Left ventricle myocardium inferior (tissue), 1 donor: ENCODE results near the gene SEPTIN10. TPM values are rescaled to one million over a fixed set of nuclear protein-coding genes. Genes with fewer than 3 reads are reported as not detected.

ENCODE experiments used
- DNase-seq: peaks from one replicate; pipeline ENCODE4 v3.0.0-alpha.2; 2020
- H3K27ac ChIP-seq: fragments of 200-600 bp; replicated peaks from 2 replicates; pipeline ENCODE4 v1.8.0; 2021
- H3K27me3 ChIP-seq: fragments of 200-600 bp; 2 replicates; pipeline ENCODE4 v1.8.0; 2021; ENCODE audit warnings: low read depth
- H3K36me3 ChIP-seq: fragments of 200-600 bp; 2 replicates; pipeline ENCODE4 v1.8.0; 2021
- H3K4me1 ChIP-seq: fragments of 200-600 bp; 2 replicates; pipeline ENCODE4 v1.8.0; 2021
- H3K4me3 ChIP-seq: fragments of 200-600 bp; 2 replicates; pipeline ENCODE4 v1.8.0; 2021; ENCODE audit warnings: mild to moderate bottlenecking, moderate library complexity
- H3K9me3 ChIP-seq: fragments of 200-600 bp; replicated peaks from 2 replicates; pipeline ENCODE4 v1.8.0; 2021
- CTCF ChIP-seq: fragments of 200-600 bp; IDR thresholded peaks from 2 replicates; pipeline ENCODE4 v1.8.0; 2021; ENCODE audit warnings: antibody characterized with exemption, mild to moderate bottlenecking, borderline replicate concordance
- intact Hi-C: fragments of 100-400 bp; cut with micrococcal nuclease; formaldehyde crosslinking; loops from one replicate; pipeline ENCODE4 v1.11.0; 2022
- total RNA-seq: library from RNA; stranded (reverse); fragmentation: NEBNext Ultra II Directional; extraction: Animal tissue kit (Norgen Biotek cat#: 25700); gene quantifications from one replicate; pipeline ENCODE4 v1.2.1, GENCODE V29; 2021
- donor health status: DM: no; HTN: yes; CAD: no; lungs with severe emphysema.

SEPTIN10 gene
- total RNA-seq, 1 donor from 2014 or later: 55.4 TPM

DNA sequence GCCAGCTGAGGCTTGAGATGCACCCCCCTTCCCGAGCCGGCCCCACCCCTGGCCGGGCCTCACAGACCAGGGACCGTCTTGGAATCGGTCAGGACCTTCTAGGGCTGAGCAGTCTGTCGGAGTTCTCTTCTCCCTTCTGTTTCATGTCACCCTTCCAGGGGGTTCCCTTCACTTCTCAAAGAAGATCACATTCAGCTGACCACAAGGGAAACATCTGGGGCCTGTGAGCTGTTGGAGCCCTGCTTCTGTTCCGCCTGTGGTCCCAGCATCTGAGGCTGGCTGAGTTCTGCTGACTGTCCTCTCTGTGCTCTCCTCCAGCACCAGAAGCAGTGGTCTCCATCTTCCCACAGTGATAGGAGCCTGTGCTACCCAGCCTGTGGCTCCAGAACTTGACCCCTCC lies 106.5 kb downstream of the SEPTIN10 start:
- intact Hi-C loops: no loop called here
- no peak for TF ChIP-seq CTCF
- Histone ChIP-seq H3K27ac (no peak overlapping the region), H3K36me3 (peaks cover 3% of the 10 kb centered on the region), H3K4me1 (no peaks in the 10 kb centered on the region), H3K9me3 (peaks cover 18% of the 10 kb centered on the region), H3K4me3 (no peak overlapping the region), H3K27me3 (no peaks in the 10 kb centered on the region)
- DNase-seq: no peak

- H3K9me3 ChIP-seq: peaks cover 12% of the 10 kb centered on the region
- intact Hi-C loops: no loop called here
- H3K27ac ChIP-seq: no peak overlapping the region
Observed at GRCh38 chr2:109503191-109503590, 110.6 kb downstream of the SEPTIN10 start.

DNA sequence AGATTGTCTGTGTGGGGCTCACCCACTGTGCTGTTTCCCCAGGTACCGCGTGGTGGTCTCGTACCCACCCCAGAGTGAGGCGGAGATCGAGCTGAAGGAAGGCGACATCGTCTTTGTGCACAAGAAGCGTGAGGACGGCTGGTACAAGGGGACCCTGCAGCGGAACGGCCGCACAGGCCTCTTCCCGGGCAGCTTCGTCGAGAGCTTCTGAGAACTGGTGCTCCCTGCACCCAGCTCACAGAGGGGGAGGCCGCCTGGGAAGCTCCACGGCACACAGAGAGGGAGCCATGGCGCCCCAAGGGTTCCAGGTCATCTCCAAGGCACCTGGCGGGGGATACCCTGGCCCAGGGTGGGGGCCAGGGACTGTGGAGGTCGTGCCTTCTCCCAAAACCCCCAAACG lies 112.3 kb downstream of the SEPTIN10 start:
- Histone ChIP-seq H3K4me1 (peaks cover 36% of the 10 kb centered on the region), H3K36me3 (peaks cover 11% of the 10 kb centered on the region), H3K4me3 (no peak overlapping the region), H3K27me3 (no peaks in the 10 kb centered on the region), H3K27ac (no peak overlapping the region), H3K9me3 (peaks cover 12% of the 10 kb centered on the region)
- no peak for DNase-seq
- intact Hi-C loops: no loop called here
- TF ChIP-seq CTCF: no peak

More at GRCh38 chr2:109503191-109503590, 110.6 kb downstream of the SEPTIN10 start:
- no peak for DNase-seq
- no peak overlapping the region for H3K4me3 ChIP-seq
- peaks cover 11% of the 10 kb centered on the region for H3K36me3 ChIP-seq
- H3K4me1 ChIP-seq: peaks cover 19% of the 10 kb centered on the region
- no peak for TF ChIP-seq CTCF
- H3K27me3 ChIP-seq: no peaks in the 10 kb centered on the region

- Histone ChIP-seq H3K36me3 (peaks cover 9% of the 10 kb centered on the region), H3K9me3 (peaks cover 8% of the 10 kb centered on the region), H3K4me3 (no peak overlapping the region), H3K27ac (no peak overlapping the region), H3K27me3 (no peaks in the 10 kb centered on the region), H3K4me1 (peaks cover 36% of the 10 kb centered on the region)
- intact Hi-C loops: no loop called here
- no peak for TF ChIP-seq CTCF
- DNase-seq: no peak
Observed at GRCh38 chr2:109500910-109501309, 112.9 kb downstream of the SEPTIN10 start.

DNA sequence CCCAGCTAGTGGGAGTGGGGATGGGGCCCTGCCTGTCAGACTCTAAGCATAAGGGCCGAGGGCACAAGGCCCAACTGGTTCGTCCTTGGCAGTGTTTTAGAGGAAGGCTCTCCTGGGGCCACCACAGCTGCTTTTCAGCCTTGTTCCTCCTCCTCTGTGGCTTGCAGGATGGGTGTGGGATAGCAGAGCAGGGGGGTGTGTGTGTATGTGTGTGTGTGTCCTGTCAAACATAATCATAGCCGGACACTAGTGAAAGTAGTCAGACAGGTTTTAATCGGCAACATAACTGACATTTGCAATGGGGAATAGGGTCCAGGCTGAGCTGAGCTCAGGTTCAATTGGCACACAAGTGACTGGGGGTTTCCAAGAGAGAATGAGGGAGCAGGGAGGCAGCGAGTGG lies 114.2 kb downstream of the SEPTIN10 start:
- Histone ChIP-seq H3K4me3 (no peak overlapping the region), H3K36me3 (peaks cover 9% of the 10 kb centered on the region), H3K4me1 (peaks cover 41% of the 10 kb centered on the region), H3K27me3 (no peaks in the 10 kb centered on the region), H3K27ac (no peak overlapping the region), H3K9me3 (no peaks in the 10 kb centered on the region)
- TF ChIP-seq CTCF: no peak
- intact Hi-C loops: no loop called here
- DNase-seq: no peak

- DNase-seq: no peak
- Histone ChIP-seq H3K27me3 (no peaks in the 10 kb centered on the region), H3K4me3 (no peak overlapping the region), H3K27ac (peak overlapping the region; percentile 7), H3K9me3 (no peaks in the 10 kb centered on the region), H3K4me1 (peaks cover 44% of the 10 kb centered on the region), H3K36me3 (peaks cover 11% of the 10 kb centered on the region)
- no peak for TF ChIP-seq CTCF
- intact Hi-C loops: no loop called here
Observed at GRCh38 chr2:109498906-109499305, 114.9 kb downstream of the SEPTIN10 start.
